ENCODE results near the gene MPV17L2.
"Not testable (repeated sequence)": the region's sequence is repeated elsewhere in the genome, so short reads cannot be mapped to it uniquely, and the experiment has no call there.

MPV17L2 gene

DNA sequence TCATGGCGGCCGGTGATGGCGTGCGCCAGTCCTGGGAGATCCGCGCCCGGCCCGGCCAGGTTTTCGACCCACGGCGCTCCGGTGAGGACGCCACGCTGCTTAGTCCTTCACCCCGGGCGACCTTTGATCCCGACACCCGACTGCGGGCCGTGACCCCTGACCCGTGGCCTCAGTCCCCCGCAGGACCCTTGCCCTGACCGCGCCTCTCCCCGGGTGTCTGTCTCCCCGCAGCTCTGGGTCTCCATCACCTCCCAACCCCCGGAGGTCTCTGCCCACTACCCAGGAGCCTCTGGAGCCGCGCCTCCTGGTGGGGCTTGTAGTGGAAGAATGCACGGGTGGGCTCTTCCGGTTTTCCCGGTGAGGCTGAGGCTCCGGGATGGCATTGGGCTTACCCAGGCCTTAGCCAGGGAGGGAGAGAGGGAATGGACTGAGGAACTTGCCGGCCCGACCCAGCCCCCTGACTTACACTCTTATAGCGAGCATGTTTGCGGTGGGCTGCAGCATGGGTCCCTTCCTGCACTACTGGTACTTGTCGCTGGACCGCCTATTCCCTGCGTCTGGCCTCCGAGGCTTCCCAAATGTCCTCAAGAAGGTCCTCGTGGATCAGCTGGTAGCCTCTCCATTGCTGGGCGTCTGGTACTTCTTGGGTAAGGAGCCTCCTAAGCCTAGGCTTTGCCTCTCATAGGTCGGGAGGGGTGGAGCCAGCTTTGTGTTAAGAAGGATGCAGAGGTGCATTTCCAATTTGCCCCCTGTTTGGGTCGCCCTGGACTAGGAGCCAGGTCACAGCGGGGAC is 566 bp downstream of the MPV17L2 start:
- DNase-seq = no peak

DNA sequence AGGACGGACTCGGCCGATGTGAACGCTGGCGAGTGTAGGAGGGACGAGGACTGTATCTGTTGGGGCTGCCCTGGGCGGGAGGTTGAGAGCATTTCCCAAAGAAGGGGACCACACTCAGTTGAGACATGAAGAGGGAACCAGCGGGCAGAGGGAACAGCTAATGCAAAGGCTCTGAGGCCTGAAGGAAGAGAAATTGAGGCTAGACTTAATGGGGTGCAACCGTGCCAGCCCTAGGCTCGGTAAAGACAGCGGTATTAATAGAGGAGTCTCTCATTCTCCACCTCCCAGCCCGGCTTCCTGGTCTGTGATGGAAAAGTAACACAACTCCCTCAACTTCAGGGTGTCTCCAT is 1.1 kb downstream of the MPV17L2 start:
- no peak for DNase-seq

DNA sequence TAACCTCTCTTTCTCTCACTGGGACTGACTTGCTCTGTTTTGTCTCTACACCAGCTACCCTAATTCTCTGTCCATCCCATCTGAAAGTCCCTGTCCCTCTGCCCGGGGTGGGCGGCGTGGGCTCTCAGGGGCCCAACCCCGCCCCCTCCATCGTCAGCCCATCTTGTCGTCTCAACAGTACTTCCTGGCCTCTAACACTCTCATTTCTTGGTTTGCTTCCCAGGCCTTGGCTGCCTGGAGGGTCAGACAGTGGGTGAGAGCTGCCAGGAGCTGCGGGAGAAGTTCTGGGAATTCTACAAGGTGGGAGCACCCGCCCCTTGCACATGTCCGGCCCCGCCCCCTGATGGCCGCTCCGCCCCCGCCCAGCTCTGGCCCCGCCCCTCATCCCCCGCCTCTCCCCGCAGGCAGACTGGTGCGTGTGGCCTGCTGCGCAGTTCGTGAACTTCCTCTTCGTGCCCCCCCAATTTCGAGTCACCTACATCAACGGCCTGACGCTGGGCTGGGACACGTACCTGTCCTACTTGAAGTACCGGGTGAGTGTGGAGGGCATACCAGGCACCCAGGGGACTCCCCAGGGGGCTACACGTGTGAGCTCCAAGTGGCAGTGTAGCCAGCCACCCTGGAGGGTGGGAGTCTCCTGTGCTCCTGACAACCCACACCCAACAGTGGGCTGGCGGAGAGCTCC is 1.7 kb downstream of the MPV17L2 start:
- DNase-seq = no peak

DNA sequence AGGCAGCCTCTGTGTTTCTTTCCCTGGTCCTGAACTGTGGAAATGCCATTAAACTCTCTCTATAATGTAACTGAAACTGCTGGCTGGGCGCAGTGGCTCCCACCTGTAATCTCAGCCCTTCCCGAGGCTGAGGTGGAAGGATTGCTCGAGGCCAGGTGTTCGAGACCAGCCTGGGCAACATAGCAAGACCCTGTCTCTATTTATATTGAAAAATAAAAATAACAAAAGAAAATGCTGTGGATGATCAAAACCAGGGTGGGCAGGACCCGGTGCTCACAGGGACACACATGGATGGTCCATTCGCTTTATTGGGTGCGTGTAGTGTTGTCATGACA is 3.5 kb downstream of the MPV17L2 start:
- DNase-seq = no peak

DNA sequence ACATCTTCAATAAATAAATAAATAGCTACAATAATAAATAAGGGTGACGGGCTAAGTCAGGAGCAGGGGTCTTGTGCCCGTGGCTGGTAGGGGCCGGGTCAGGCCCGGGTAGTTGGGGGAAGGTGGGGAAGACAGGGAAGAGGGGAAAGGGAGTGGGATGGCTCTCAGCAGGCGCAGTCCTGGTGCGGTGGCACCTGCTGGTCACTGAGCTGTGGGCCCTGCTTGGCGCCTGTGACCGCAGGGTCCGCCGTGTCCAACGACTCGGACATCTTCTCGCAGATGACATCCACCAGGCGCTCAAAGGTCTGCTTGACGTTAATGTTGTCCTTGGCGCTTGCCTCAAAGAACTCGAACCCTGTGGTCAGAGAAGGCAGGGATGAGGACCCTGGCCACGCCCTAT is 4.3 kb downstream of the MPV17L2 start:
- no peak for DNase-seq

DNA sequence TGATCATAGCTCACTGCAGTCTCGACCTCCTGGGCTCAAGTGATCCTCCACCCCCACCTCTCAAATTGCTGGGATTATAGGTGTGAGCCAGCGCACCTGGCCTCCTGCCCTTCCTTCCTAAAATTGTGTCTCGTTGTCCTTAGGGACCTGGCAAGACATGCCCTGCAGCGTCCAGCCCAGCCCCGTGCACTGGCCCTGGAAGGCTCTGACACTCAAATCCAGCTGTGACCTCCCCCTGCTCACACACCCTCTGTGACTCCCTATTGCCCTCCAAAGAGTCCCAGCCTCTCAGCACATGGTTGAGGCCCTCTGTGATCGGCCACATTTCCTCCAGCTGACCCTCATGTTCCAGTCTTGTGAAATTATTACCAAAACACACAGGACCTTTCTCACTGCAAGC is 4.9 kb downstream of the MPV17L2 start:
- no peak for DNase-seq

DNA sequence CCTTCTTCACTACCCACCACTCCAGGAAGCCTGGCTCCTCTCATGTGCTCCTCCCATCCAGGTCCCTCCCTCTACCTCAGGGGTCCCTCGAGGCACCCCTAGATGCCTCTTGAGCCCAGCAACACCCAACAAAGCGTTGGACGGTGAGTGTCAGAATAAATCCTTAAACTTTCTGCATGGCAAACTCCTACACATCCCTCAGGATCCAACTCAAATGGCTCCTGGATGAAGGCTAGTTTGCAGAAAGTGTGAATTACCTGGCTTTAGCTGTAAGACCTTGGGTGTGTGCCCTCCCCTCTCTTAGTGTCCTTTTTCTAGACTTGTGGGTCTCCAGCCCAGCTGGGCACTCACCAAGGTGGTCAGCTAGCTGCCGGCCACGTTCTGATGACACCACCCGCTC is 5.4 kb downstream of the MPV17L2 start:
- DNase-seq = no peak

DNA sequence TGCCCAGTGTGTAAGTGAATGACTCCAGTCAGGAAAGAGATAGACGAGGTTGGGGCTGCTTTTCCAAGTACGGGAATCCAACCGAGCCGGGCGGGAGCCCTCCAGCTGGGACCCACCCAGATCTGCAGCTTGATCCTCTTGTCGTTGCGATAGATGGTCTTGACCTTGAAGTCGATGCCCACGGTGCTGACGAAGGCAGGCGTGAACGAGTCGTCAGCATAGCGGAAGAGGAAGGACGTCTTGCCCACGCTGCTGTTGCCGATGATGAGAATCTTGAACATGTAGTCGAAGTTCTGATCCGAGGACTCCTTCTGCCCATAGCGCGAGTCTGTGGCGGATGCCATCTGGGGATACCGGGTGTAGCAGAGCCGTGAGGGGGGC is 9.4 kb downstream of the MPV17L2 start:
- DNase-seq = no peak

DNA sequence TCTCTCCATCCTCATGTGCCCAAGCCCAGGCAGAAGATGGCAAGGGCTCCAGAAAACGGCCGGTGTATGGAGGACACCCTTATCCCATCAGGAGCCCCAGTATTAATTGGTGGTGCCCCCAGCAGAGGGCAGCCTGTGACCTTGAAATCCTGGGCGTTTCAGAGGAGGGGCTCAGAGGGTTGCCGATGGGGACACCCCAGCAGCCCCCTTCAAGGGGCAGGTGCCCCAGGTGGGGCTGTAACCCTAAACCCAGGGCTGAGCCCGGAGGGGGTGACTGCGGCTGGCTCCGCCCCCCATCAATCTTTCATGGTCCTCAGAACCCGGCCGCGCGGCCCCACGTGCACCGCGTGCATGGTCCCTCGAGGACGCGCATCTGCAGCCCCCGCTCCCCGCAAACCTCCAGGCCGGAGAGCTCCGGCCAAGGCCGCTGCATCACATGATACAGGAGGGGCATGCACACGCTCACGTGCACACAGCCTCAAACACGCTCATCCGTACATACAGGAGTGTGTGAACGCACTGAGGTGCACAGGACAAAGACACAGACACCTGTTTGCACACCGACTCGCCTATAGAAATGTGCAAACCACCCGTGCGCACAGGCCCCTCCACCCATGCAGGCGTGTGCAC is 9.9 kb downstream of the MPV17L2 start:
- no peak for DNase-seq

DNA sequence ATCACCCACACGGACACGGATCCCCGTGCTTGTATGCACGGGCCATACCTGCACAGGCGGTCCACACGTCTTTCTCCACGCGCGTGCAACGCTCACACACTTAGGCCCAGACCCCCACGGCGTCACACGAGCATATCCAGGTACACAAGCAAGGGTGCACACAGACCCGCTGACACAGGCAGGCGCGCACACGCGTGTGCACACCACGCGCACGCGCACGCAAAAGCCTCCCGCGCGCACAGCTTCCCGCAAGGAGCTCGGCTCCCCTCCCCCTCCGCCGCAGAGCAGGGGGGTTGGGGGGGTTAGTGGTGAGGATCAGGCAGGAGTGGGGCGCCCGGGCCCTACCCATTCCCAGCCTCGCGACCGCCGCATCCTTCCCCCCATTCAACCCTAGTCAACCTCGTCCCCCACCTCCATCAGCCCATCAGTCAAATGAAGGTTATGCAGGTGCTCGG is 10.4 kb downstream of the MPV17L2 start:
- no peak for DNase-seq

DNA sequence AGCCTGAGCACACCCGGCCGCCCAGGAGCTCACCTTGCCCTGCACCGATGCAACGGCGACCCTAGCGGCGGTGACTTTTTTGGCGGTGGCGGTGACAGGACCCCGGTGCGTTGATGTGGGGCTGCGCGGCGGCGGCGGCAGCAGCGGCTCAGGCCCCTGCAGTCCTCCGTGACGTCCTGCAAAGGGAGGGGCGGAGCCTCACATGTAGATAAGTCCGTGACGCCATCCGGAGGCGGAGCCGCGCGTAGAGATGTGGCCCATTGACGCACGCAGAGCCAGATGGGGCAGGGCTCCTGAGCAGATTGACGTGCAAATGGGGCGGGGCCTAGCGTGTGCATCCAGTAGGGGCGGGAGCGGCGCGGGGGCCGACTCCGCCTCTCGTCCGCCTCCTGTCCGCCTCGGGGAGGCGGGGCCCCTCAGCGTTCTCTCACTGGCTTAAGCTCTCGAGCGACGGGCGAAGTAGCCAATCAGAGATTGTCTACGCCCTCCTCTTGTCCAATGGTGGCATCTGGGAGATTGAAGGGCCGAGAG is 10.9 kb downstream of the MPV17L2 start, which contains the start of gene RAB3A:
TSS of gene RAB3A (minus strand) at position 180 of the 531 bp plus-strand sequence. CDS start 1,302 bp downstream, outside the sequence.
- peak; percentile 99 for DNase-seq

DNA sequence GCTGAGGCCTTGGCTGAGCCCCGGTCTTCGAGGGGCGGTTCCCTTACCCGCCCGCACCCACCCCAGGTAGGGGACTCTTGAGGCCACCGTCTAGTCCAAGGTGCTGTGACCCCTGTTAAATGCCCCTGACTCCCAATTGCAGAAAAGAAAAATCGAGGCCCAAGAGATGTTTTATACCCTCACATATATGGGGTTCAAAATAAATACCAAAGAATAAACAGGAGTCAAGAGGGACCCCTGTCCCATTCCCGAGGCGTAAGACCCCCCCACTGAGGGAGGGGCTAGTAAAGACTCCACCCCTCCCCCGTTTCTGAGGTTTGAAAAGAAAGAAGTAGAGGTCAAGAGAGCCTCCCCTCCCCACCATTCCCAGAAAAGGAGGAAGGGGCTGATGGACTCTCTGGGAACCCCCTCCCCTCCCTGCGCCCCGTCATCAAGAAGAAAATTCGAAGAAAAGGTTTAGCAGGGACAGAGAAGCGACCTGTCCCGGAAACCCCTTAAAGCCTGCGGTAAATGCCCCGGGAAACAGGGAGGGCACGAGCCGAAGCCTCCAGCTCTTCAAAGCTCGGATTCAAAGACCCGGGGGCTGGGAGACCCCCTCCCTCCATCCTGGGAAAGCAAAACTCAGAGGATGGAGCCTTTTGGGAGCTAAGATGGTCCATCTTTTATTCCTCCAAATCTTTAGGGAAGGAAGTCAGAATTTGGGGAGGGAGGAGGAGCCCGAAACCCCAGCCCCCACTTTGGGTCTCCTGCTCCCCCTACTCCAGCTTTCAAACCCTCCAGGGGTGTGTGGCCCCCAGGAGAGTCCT is 11.6 kb downstream of the MPV17L2 start:
- DNase-seq = no peak

DNA sequence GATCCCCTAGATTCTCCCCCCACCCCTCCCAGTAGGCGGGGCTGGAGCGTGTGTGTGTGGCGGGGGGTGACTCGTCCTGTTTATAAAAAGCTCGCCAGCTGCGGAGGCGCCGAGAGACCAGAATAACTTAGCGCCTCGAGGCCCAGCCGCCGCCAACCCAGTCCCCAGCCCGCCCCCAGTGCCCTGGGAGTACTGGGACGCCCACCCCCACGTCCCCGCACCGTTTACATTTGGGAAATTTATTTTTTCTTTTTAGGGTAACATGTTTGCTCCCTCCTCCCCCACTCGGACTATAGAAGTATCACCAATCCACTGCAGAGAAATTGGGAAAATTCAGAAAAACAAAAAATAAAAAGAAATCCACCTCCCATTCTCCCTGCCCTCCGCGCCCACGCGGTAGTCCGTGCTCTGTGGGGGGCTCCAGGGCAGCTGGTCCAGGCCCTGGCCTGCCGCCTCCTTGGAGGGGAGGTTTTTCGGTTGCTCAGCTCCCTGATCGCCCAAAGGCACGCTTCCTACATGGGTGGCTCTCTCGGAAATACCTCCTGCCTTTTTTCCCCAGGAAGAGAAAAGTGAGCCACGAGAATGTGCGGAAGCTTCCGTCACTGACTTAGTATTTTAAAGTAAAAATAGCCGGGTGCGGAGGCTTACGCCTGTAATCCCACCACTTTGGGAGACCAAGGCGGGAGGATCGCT is 12.3 kb downstream of the MPV17L2 start:
- no peak for DNase-seq

DNA sequence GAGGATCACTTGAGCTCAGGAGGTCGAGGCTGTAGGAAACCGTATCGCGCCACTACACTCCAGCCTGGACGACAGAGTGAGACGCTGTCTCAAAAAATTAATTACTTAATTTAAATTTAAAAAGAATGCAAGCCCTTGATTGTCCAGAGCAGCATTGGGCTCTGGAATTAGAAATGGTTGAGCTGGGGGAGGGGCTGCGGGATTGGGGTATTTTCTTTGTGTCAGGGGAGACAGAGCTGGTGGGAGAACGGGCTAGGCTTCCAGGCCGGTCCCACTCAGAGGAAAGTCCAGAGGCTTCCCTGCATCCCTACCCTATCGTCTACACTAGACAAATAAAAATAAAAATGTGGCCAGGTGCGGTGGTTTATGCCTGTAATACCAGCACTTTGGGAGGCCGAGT is 13.0 kb downstream of the MPV17L2 start:
- no peak for DNase-seq

DNA sequence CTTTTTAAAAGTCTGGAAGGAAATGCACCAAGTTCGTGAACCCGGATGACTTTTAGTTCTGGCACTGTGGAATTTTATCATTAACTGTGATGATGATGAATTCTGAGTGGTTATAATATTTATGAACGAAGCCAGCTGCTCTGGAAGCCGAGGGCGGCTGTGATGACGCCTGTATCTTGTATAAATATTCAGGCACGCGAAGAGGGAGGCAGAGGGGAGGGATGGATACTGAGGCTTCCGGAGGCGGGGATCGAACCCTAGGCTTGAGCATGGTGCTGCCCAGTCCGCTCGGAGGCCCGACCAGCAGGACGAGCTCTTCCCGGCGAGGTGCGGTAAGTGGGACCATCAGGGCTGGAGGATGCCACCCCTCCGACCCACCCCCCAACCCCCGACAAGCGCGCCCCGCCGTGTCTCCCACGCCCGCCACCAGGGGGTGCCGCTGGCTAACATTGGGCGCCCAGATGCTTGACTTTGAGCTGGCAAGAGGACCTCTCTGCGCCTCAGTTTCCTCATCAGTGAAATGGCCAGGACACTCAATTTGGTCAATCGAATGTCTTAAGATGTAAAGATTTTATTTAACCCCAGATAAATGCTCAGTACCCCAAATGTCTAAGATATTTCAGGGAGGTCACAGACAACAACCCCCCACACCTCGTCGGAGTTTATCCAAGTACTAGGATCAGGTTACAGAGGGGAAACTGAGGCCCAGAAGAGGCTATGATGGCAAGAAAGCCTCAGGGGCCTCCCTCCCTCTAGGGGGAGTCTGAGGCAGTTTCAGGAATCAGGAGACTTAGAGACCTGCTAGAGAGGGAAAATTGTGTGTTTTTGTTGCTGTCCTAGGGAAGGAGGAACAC is 15.3 kb downstream of the MPV17L2 start:
- no peak for DNase-seq

DNA sequence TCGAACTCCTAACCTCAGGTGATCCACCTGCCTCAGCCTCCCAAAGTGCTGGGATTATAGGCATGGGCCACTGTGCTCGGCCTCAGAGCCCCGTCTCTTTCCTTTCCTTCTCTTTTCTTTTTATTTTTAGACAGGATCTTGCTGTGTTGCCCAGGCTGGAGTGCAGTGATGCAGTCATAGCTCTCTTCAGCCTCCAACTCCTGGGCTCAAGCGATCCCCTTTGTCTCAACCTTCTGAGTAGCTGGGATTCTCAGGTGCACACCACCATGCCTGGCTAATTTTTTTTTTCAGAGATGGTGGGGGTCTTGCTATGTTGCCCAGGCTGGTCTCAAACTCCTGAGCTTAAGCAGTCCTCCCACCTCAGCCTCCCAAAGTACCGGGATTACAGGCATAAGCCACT is 16.9 kb downstream of the MPV17L2 start:
- not testable (repeated sequence) for DNase-seq

DNA sequence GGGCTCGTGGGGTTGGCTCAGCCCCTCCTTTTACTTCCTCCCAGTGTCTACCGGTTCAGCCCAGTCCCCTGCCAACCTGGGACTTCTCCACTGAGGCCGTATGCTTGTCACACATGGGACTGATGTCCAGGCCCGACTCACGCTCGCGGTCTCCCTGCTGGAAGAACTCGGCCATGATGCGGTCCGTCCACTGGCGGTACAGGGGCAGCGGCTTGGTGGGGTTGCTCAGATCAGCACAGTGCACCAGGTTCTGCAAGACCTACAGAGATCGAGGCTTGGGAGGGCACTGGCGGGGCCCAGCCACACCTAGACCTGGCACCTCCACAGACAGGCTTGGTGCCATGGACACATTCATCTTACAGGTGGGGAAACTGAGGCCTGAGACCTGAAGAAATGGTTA is 18.7 kb downstream of the MPV17L2 start:
- DNase-seq = no peak

DNA sequence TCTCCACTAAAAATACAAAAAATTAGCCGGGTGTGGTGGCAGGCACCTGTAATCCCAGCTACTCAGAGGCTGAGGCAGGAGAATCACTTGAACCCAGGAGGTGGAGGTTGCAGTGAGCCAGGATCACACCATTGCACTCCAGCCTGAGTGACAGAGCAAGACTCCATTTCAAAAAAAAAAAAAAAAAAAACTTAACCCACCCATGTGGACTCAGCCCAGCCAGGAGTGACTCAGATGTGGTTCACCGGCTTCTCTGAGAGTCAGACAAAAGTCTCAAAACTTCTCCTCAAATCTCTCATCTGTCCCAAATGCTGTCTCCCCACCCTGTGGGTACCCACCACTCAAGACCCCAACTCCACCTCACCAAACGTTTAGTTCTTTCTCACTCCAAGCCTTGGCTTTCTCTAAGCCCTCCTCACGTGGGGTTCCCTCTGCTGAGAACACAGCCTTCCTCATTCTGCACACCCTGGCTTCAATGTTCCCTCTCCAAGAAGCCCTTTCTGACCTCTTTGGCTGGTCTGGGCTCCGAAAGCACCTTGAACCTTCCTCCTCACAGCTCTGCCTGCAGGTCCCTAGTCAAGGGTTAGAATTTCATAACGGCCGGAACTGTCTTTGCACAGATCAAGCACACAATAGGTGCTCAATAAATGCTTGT is 21.9 kb downstream of the MPV17L2 start:
- DNase-seq = no peak

DNA sequence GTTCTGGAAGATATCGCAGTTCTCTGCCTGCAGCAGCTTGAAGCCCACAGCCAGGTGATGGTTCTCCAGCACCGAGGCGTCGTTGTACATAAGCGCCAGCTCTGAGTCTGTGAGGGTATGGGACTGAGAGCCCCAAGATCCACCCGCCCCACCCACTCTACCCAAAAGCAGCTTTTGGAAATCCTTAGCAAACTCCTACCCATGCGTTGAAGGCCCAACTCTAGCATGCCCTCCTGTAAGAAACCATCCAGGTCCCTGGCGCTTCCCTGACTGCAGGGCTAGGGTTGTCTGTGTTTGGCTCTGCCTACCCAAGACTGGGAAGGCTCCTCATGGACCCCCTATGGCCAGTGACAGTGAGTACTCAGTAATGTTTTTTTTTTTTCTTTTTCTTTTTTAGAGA is 23.8 kb downstream of the MPV17L2 start:
- no peak for DNase-seq

DNA sequence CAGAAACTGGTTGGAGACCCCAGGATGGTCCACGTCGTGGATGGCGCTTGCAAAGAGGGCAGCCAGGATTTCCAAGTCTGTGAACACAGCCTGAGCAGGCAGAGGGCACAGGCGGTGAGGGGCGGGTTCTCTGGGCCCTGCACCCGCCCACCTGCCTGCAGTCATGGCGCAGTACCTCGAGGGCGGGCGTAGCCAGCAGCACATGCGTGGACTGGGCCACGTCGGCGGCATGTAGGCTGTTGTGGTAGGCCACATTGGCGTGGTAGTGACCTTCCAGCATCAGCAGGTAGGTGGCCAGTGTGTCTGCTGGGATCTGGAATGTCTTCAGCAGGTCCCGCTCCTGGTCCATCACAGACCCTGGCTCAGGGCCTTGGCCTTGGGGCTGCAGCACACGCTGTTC is 25.1 kb downstream of the MPV17L2 start:
- DNase-seq = no peak

DNA sequence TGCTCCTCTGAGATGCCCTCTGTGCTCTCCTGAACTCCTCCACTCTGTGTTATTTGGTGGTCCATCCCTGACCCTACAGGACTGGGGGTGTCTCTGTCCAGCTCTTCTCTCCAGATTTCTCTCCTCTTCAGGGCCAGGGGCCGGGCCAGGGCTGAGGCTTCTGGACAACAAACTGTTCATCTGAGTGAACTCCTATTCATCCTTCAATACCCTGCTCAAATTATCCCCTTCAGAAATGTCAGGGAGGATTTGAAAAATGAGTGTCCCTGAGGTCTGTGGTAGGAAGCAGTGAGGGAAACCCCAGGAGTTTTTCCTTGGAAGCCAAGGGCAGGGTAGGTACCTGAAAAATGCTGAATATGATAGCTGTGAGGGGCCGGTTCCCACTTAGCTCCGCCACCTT is 25.6 kb downstream of the MPV17L2 start:
- DNase-seq = no peak

Measured in NK-92 treated with Interleukin-12 subunit alpha and Interleukin-12 subunit beta, amount 100 ng/mL, for 24 hours (cell line).